Fibroblast of upper back skin (primary cell): ENCODE measurements around the gene RDH5.

ENCODE experiments used
- DNase-seq: peaks from one replicate; pipeline ENCODE4 v3.0.0-alpha.2; 2013

RDH5 gene, protein sequence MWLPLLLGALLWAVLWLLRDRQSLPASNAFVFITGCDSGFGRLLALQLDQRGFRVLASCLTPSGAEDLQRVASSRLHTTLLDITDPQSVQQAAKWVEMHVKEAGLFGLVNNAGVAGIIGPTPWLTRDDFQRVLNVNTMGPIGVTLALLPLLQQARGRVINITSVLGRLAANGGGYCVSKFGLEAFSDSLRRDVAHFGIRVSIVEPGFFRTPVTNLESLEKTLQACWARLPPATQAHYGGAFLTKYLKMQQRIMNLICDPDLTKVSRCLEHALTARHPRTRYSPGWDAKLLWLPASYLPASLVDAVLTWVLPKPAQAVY

DNA sequence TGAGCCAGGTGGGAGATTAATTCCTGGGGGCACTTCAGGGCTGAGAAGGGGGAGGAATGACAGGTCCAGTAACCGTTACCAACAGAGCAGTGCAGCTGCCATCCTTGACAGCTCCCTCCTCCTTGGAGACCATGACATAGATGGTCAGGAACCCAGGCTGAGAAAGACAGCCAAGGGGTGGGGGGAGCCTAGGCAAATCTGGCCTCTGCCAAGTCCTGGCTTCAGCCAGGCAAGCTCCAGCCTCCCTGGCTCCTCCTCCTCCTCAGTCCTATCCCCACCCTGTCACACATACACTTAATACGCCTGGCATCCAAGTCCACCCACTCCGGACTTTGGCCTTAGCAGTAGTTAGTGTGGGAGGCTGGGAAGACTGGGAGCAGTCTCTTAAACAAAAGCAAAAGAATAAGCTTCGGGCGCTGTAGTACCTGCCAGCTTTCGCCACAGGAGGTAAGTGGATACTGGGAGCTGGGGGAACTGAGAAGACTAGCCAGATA is at the start of gene RDH5:
Gene RDH5, plus strand, starts transcription at position 323 of the 494 bp plus-strand sequence. CDS start 792 bp downstream, outside the sequence.
- peak; percentile 59 for DNase-seq

DNA sequence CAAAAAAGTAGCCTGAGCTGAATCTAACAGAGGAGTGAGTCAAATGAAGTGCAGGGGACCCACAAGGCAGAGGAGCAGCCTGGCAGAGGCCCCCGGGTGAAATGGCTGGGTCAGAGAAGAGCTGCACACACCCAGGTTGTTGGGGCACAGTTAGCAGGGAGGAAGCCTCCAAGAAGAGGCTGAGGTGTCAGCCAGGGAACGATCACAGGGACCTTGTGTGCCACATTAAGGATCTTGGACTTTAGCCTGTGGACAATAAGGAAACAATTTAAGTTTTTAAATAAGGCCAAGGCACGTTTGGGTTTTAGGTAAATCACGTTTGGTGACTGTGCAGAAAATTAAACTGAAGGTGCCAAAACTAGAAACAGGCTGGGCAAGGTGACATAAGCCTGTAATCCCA is 48.4 kb upstream of the RDH5 start:
- no peak for DNase-seq

DNA sequence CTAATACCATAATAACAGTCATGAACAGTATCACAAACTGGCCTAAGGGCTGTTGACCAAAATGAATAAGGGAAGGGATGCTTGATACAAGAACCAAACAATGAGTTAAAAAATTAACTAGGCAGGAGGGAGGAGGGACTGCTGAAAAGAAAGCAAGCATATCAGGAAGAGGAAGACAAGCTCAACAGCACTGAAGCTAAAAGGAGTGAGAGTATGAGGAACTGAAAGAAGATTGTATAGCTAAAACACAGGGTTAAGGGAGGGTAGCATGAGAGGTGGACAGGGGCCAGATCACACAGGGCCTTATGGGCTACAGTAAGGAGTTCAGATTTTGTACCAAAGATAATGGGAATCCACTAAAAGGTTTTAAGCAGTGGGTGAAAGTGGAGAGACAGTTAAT is 46.6 kb upstream of the RDH5 start:
- no peak for DNase-seq

DNA sequence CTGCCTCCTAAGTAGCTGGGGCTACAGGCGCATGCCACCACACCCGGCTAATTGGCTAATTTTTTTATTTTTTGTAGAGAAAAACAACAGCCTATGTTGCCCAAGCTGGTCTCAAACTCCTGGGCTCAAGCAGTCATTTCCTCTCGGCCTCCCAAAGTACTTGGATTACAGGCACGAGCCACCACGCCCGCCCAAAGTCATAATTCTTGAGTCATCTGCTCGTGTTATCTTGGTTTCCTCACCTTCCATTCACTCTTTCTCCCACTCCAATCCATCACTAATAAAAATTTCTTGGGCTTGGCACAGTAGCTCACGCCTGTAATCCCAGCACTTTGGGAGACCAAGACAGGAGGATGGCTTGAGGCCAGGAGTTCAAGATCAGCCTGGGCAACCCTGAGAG is 44.5 kb upstream of the RDH5 start:
- DNase-seq: no peak

DNA sequence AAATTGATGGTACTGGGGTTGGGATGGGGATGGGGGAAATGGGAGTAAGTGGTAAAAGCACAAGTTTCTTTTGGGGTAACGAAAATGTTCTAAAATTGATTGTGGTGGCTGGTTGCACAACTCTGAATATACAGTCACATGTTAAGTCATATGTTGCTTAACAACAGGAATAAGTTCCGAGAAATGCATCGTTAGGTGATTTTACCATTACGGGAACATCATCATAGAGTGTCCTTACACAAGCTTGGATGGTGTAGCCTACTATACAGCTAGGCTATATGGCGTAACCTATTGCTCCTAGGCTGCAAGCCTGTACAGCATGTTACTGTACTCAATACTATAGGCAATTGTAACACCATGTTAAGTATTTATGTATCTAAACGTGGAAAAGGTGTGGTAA is 43.5 kb upstream of the RDH5 start:
- no peak for DNase-seq

DNA sequence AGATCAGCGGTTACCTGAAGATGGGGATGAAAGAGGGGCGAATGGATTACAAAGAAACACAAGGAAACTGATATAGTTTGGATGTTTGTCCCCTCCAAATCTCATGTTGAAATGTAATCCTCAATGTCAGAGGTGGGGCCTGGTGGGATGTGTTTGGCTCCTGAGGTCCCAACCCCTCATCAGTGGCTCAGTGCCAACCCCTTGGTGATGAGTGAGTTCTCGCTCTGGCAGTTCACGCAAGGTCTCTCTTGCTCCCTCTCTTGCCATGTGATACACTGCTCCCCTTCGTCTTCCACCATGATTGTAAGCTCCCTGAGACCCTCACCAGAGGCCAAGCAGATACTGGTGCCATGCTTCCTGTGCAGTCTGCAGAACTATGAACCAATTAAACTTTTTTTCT is 40.5 kb upstream of the RDH5 start:
- DNase-seq: no peak

DNA sequence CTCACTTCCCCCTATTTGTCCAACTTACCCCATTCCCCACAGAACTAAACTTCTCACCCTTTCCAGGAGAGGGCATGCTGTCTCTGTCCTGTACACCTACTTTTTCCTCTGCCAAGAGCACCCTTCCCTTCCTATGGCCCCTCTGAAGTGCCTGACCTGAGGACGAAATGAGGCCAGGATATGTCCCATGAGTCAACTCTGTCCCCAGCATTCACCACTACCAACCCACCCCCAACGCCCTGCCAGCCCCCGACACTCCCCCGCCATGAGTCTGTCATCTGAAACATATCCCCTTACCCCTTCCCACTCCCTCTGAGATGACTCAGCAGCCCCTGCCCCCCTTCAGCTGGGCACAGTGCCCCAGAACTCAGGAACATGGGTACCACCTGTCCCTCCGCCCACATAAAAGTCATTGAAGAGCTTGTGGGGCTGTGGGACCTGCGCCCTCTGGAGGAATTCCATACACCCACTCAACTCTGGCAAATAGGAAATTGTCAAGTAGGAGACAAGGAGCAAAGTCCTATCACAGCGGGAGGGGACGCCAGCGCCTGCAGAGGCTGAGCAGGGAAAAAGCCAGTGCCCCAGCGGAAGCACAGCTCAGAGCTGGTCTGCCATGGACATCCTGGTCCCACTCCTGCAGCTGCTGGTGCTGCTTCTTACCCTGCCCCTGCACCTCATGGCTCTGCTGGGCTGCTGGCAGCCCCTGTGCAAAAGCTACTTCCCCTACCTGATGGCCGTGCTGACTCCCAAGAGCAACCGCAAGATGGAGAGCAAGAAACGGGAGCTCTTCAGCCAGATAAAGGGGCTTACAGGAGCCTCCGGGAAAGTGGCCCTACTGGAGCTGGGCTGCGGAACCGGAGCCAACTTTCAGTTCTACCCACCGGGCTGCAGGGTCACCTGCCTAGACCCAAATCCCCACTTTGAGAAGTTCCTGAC is 38.8 kb upstream of the RDH5 start:
- DNase-seq: peak; percentile 38

DNA sequence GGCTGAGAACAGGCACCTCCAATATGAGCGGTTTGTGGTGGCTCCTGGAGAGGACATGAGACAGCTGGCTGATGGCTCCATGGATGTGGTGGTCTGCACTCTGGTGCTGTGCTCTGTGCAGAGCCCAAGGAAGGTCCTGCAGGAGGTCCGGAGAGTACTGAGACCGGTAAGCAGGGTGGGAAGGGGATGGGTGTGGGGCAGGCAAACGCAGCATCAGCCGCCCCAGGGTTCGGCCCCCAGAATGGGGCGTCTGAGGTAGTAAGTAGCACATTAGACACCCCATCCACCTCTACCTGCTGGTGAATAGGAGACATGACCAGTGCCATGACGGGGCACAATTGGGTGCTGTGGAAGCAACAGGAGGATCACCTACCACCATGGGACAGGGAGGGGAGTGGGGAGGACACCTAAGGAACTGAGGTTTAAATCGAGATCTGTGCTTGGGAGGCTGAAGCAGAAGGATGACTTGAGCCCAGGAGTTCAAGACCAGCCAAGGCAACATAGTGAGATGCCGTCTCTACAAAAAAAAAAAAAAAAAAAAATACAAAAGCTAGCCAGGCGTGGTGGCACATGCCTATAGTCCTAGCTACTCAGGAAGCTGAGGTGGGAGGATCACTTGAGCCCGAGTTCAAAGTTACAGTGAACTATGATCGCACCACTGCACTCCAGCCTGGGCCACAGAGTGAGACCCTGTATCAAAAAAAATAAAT is 38.0 kb upstream of the RDH5 start:
- DNase-seq: no peak

DNA sequence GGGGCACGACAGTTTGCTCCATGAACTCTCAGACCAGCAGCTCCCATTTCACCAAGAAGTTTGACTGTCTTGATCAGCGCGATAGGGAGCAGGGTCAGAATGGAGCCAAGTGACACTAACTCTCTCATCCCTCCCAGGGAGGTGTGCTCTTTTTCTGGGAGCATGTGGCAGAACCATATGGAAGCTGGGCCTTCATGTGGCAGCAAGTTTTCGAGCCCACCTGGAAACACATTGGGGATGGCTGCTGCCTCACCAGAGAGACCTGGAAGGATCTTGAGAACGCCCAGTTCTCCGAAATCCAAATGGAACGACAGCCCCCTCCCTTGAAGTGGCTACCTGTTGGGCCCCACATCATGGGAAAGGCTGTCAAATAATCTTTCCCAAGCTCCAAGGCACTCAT is 36.5 kb upstream of the RDH5 start:
- DNase-seq: no peak

DNA sequence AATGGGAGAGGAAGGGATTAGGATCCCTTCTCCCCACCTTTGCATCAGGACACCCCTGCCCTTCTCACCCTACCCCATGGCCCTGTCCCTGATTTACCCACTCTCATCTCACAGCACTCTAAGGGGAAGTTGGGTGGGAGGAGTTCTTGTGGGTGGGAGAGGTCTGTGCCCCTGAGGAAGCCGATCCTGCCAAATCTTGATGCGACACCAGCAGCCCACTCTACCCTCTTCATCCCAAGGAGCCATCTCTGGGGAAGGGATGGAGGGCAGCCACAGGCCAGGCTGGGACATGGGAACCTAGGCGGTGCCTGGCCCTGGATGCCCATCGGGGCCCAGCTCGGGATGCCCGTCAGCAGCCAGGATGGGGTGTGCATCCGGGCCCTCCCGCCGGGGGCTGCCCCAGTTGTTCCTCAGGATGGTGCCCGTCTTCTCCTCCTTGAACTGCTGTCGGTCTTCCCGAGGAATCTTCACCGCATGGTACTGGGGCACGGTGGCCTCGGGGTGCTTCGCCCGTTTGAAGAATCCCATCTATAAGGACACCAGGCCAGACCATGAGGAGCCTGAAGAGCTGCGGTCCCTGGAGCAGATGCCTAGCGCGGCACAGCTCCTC is 35.3 kb upstream of the RDH5 start:
- no peak for DNase-seq

DNA sequence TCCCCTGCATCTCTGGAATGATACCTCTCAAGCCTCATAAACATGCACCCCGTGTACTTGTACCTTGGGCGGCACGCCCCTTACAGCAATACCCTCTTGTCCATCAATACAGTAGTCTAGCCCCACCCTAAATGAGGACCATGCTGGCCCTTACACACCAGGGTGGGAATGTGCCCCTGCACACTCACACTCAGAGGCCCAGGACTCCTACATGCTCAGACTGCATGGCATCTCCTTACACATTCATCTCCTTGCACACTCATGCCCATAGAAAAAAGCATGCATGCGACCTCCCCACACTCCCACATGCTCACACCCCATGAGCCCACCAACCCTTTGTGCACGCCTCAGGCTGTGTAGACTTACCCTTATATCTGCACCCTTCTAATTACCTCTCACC is 34.5 kb upstream of the RDH5 start:
- no peak for DNase-seq

DNA sequence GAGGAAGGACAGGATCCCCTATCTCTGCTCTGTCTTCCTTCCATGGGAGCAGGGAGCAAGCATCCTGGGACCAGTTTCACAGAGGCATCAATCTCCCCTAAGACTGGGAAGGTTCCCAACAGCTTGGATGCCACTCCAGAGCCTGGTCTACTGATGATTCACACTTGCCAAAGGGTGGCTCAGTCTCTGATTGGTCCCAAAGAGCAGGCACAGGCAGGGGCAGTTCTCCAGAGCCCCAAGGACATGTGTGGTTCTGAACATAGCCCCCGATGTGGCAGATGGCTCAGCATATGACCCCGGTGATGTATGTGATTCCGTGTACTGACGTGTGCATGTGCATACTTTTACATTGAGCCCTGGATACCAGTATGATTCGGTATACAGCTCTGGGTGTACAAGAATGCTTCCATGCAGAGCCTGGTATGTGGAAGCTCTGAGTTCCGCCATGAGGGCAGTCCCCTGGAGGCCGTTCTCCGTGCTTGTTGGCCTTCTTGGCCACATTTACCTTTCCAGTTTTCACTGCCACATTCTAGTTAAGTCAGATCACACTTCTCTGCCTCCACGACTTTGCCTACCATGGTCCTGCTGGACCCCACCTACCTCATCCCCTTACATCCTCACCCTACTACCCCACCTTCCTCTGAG is 33.7 kb upstream of the RDH5 start:
- no peak for DNase-seq

DNA sequence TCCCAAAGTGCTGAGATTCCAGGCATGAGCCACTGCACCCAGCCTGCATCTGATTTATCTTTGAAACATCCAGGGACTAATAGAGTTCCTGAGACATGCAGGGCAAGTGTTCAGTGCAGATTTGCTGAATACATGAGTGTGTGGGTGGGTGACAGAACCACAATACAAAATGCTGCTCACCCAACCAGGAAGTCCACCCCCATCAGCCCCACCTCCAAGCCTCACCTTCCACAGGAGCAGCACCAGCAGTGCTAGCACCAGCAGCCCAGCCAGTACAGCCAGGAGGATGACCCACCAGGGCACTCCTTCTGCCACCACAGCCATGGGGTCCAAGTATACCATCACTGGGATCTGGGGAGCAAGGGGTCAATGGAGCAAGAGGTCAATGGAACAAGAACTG is 32.4 kb upstream of the RDH5 start:
- no peak for DNase-seq

DNA sequence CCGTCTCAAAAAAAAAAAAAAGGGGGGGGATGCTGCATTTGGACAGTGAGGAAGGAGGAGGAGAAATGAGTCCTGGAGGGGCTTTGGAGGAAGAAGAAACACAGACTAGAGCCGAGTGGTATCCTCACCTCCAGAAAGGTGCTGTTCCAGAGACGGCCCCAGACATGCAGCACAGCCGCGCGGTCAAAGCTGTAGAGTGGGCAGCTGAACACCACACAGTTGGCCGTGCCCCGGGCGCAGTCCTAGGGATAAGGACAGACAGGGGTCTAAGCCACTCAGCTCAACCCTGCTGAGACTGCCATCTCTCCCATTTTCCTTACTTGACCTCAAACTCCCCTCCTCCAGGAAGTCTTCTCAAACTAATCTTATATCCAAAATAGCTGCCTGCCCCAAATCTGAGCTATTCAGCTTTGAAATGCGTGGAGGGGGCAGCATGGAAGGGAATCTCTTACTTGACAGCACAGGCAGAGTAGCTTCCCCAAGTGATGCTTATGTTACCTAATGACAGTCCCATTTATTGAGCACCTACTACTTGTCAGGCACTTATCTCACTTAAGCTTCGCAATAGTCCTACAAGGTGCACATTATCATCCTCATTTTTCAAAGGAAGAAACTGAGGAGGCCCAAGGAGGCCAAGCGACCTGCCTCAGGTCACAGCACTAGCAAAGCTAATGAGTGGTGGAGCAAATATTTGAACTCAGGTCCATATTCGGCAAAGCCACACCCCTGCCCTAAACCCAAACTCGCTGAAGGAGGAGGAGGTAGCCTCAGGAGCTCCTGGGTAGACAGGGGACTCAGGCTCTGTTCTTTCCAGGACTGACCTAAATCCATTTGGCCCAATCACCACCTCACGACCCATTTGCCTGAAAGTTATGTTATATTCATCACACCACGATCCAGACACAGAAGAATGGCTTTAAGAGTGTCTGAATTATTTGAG is 31.2 kb upstream of the RDH5 start:
- no peak for DNase-seq

DNA sequence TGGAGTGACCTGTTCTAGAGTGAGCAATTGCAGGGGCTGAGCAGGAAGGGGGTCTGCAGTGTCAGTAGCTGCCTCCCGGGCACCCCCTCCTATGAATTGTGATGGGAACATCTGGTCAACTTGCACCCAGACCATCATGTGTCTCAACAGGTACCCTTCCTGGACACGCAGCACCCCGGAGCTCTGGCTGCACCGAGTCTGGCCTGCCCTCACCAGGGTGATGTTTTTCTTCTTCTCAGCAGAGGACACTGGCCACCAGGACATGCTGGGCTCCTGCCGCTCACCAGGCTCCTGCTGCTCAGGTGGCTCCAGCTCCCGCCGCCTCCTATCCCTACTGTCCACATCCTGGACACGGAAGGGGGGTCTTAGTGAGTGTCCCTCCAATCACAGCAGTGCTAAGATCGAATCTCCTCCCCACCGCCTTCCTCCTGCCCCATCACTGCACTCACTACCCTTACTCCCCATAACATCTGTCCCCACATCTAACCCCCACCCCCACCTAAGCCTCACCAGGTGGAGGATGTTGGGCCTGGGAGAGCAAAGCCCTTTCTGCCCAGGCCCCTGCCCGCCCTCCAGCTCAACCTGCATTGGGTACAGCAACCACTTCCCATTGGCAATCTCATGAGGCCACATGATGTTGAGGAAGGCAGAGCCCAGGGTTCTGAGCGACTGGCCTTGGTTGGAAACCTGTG is 27.4 kb upstream of the RDH5 start:
- DNase-seq: no peak

DNA sequence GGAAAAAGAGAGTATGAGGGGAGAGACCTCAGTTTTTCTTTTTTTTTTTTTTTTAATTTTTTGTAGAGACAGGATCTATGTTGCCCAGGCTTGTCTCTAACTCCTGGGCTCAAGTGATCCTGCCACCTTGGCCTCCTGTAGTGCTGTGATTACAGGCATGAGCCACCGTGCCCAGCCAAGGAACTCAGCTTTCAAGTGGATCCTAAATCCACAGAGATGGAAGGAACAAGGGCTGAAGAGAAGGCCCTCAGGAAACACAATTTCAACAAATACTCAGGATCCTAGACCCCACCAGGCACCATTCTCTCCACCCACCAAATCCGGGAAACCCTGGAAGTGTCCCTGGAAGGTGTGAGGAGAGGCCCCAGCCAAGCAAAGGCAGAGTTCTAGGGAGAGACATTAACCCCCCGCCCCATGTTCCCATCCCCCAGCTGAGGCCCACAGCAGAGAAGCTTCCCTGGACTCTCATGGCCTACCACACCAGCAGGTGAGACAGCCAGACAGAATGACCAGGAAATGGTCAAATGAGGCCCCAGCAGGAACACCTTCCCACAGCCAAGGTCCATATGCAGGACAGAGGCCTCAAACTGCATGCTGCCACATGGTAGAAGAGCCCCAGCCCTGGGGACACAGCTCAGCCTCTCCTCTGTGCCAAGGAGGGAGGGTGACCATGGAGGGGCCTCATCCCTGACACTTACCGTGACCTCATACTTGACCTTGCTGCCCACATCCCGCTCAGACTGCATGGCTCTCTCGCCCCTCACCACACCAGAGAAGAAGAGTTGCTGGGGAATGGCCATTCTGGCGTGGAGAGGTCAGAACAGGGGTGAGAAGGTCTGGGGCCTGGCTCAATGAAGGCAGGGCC is 26.6 kb upstream of the RDH5 start:
- no peak for DNase-seq

DNA sequence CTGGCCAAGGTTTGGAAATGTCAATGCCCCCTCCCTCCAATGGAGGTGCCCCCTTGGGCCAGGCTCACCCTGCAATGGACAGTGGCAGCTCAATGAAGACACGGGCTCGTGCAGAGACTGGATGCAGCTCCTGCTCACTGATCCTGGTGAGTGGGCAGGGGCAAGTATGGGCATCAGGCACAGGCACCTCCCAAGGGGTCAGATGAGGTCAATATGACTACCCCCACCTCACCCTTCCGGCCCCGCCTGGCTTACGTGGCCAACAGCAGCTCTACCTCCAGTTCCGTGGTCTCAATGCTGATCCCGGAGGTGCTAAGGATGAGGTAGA is 26.0 kb upstream of the RDH5 start:
- DNase-seq: no peak

DNA sequence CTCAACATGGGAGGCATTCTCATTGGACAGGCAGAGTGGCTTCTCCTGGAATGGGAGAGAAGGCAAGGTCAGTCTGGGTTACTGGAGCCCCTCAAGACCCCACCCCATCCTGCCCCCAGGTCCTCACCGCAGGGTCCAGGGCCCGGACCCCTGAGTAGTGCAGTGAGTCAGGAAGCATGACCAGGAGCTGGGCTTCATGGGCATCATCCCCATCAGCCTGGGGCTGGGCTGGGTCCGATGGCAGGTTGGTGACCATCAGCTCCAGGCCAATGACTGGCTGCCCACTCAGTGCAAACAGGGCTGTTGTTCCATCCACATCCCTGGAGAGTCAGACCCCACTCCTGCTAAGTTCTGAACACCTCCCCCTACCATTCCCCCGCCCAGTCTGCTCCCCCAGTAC is 25.5 kb upstream of the RDH5 start:
- DNase-seq: no peak

DNA sequence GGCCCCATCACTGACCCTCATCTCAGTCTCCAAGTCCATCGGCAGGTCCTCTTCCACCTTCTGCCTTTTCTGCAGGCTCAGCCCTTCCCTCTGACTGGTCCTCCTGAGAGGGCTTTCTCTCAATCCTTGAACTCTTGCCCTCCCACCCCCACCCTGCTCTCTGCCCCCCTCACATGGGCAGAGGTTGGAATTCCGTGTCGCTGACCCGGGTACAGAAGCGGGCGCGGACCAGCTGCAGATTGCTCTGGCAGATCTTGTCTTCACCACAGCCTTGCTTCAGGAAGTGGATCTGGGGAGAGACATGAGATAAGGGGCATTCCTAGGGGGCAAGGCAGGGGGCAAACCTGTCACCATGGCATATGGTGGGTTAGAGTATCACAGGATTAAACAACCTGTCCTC is 24.8 kb upstream of the RDH5 start:
- no peak for DNase-seq

DNA sequence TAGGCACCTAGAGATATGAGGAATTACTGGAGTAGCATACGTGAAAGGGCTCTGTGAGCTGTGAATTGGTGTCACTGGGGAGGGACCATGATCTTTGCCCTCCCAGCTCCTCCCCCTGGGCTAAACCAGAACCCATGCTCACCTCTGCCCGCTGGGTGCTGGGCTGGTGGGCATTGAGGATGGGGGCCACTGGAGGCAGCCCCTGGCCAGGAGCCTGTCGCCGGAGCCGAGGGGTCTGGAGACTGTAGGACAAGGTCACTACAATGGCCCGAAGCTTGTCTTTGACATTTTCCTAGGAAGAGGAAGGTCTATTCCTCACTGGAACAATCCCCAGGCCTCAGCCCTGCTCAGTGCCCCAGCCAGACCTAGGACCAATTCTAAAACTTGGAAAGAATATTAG is 24.1 kb upstream of the RDH5 start:
- no peak for DNase-seq
